Daoy (cell line): Measurements from ENCODE around the gene FLT1. TPM values are rescaled to one million over a fixed set of nuclear protein-coding genes. Genes with fewer than 3 reads are reported as not detected.

ENCODE experiments used
- DNase-seq: peaks from one replicate; pipeline ENCODE4 v3.0.0-alpha.2; 2015; ENCODE audit warnings: low read depth
- total RNA-seq: library from RNA; depleted of rRNA; stranded (reverse); fragments of >200 nt; shearing (Covaris generic); gene quantifications from 2 replicates; pipeline ENCODE4 v1.2.3, GENCODE V29; 2014

FLT1 gene
- total RNA-seq, 1 experiment from 2014 or later: 5.4 TPM

DNA sequence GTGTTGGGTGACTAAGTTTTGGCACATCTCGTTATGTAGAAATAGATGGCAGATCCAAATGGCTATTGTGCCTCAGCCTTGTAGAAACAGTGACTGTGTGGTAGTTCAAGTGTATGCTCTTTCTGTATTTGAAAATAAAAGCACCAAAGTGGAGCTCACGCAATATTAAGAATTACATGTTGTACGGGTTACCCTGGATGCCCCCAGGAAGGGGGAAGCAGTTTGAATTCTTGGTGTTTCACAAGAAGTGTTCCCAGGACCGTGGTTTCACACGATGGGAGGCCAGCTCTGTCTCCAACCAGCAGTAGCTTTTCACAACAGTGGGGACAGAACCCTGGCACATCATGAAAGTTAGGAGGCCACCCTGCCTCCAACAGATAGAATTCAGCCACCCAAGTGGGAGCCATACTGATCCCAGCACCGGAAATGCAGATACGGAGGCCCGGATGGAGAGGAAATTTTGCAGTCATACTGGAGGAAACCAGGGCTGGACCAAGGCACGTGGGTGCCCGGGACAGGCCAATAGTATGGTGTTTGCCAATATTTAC, 8.9 kb downstream of the FLT1 start:
- DNase-seq: no peak

DNA sequence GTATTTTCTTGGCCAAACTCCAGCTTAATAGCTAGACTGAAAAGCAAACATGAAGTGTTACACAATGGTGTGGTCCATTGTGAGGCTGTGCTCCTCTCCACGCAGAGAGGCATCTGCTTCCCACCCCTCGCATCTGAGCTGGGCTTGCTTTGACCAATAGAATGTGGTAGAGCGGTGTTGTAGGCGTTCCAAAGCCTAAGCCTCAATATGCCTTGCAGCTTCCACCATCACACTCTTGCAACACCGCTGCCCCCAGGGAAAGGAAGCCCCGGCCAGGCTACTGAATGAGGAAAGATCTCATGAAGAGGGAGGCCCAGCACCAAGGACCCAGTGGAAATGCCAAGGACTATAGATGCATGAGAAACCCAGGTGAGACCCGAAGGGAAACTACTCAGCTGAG, 9.4 kb downstream of the FLT1 start:
- no peak for DNase-seq

DNA sequence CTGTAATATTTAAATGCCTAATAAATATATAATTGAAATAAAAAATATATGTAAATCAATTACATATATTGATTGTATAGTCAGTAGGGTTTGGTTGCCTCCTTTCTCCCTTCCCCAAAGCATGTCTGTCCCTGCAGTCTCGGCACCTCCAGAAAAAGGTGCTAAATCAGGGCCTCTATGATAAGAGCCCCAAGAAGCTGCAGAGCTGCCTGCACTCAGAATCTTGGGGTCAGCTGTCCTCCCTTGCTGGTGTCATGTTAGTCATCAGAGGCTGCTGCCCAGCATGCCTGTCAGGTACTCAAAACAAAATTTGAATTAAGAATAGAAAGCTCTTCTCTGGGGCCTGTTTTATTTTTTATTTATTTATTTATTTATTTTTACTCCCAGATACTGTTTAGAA, 9.8 kb downstream of the FLT1 start:
- no peak for DNase-seq

DNA sequence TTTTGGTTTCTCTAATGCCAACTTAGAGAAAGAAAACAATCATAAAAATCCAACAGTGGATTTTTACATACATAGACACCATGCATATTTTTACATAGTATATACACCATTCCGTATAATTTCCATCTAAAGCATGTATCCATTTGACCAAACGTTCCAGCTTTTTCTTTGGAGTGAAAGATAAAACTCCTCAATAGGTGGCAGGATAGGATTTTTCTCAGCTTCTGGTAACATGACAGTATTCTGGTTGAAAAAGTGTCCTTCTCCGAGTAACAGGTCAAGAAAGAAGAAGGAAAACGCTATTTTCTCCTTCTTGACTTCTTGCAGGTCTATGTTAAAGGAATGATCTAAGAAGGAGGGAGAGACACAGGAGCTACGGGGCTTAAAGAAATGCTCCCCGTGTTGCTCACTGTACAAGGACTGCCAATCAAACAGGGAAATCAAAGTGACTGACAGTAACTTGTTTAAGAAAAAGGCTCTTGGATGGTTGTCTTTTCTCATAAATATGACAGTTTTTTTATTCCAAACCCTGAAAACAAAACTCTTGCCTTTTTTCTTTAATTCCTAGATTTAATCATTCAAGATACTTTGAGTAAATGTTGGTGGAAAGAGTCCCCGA, 11.5 kb downstream of the FLT1 start:
- no peak for DNase-seq

DNA sequence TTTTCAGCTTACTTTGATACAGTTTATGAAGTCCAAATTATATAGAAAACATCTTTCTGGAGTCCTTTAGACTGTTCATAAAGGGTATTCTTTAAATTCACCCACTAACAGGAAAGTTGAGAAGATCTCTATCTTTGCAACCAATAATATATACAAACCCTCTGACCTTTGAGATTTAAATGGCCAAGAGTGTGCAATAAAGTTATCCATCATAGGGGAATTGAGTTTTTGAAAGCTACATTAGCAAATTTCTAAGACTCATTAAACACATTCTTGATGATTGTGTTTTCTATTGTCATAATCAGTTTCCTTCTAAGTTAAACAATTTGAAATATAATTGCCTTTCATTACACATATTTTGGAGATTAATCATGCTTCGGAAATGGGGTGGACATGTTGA, 15.9 kb downstream of the FLT1 start:
- DNase-seq: no peak

- no peak for DNase-seq
Observed at GRCh38 chr13:28478127-28478526, 16.8 kb downstream of the FLT1 start.

DNA sequence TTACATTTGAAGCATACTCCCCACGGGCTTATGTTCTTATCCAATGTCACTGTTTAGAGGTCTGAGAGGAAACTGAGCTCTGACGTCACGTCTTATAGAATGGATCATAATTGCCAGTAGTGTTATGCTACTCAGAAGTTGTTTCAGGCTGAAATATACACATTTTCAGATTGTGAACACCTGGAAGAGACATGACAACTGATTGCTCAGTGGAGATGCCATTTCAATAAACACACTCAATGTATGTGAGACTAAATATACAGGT, 17.3 kb downstream of the FLT1 start:
- no peak for DNase-seq

DNA sequence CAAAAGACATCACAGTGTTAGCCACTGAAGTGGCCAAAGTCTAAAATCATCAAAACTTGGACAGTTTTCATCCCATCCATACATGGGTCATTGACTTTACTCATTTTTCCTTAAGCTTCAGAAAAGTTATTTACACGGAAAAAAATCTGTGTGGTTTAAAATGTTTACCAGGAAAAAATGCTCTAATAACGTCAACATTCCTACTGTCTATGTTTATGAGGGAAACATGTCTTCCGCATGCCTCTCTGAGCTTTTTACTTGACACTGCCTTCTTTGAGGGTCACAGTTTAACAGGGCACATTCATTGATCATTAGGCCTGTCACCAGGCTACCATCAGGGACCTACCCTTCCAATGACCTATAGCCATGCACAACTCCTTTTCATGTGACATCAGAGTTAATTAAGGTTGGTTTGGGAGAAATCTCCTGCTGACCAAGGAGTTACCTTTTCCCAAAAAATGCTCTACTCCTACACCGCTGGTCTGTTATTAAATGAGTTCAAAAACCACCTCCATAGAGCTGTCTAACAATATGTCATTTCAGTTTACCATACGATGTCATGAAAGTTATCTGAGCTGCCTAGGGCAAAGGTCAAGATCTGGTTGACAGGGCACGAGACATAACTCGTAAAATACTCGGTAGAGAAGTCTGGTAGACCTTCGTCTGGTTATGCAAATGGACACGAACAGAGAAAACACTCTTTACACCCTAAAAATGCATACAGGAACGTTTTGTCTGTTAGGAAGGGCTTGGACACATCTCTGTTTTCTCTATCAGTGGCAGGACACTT, 17.8 kb downstream of the FLT1 start:
- no peak for DNase-seq

DNA sequence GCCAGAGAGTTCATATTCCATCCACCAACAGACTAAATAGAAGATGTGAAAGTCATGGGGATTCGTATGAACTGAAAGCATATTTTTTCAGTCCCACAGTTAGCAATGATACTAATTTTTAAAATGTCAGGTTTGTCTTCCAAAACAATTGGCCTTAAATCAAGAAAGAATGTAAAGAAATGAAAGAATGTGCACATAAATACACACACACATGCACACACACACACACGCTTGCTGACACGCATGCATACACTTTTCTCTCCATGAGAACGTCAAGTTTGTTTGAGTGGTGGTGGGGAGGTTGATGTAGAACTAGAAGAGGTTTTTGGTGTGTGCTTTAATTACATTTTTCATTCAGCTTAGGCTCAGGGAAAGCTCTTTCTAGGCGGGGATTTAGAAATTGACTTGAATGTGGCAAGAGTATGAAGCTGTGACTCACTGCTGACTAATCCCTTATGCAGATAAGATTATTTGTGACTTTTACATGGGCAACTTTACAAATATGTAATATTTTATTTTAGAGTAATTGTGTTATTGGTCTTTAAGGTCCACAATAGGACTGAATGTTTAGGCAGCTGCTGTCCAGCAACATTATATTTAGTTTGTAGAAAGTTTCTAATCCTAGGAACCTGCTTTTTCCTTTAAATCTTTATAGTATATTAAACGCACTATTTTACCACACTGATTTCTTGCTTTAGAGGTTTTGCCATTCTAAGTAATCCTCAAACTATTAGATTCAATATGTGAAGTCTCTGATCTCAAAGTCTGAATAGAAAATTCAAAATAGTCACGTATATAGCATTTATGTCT, 18.8 kb downstream of the FLT1 start:
- peak; percentile 72 for DNase-seq

- DNase-seq: no peak
Observed at GRCh38 chr13:28474491-28475134, 20.3 kb downstream of the FLT1 start.

DNA sequence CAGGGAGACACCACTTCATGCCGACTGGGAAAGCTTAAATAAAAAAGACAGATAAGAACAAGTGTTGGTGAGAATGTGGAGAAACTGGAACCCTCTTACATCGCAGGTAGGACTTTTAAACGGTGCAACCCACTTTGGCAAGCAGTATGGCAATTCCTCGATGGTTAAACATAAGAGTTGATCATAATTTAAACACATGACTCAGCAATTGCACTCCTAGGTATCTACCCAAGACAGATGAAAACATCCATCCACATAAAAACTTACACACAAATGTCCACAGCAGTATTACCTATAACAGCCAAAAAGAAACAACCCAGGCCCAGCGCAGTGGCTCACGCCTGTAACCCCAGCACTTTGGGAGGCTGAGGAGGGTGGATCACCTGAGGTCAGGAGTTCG, 21.9 kb downstream of the FLT1 start:
- DNase-seq: no peak

GRCh38 chr13:28471421-28471820, 23.5 kb downstream of the FLT1 start:
- no peak for DNase-seq

GRCh38 chr13:28470296-28470695, 24.6 kb downstream of the FLT1 start:
- no peak for DNase-seq

- no peak for DNase-seq
Observed at GRCh38 chr13:28469316-28469715, 25.6 kb downstream of the FLT1 start.

GRCh38 chr13:28468023-28468915, 26.7 kb downstream of the FLT1 start:
- no peak for DNase-seq

DNA sequence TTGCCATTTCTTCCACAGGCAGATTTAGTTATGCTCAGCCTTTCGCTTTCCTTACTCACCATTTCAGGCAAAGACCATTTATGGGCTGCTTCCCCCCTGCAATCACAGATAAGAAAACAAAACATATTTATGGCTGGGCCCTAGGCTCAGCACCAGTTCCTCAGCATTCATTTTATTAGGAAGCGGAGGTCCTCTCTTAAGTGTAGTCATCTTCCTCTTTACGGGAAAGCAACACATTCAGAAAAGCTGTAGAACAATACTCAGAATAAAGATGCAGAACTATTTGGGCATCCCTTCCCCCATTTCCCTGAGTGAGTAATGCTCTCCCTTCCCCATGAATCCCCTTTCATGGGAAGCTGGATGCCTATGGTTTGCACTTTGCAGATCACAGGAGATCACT, 27.9 kb downstream of the FLT1 start:
- no peak for DNase-seq

GRCh38 chr13:28466151-28466550, 28.8 kb downstream of the FLT1 start:
- DNase-seq: no peak

- DNase-seq: no peak
Observed at GRCh38 chr13:28464861-28465460, 30.0 kb downstream of the FLT1 start.

DNA sequence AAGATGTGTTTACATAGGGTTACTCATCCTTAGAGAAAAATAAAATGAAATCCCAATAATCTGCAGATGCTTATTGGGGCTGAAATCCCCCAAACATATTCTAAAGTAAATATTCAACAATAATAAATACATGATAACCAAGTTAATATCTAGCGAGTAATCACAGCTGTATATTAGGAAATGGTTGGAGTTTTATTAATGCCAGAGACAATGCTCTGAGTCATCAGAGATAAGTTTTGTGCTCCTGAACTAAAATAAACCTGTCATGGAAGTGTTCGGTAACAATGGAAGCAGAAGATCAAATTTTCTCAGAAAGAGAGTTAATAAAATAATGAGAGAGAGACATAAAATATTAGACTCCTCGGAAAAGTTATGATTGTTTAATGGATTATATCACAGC, 31.4 kb downstream of the FLT1 start:
- no peak for DNase-seq

DNA sequence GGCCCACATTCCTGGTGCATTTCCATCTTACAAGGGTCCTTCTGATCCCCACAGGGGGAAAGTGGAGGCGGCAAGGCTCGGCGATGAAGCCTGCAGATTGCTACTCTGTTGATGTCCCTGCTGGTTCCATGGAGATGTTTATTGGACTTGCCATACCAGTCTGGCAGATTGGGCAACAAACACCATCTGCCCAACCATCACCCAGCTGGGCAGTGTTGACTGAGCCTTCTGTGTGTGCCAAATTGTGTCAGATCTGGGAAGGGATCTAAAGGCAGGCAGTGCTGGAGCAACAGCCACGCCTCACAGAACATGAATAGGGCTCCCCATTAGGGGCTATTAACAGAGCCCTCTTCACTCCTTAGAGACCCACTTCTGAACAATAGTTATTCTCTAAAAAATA, 35.0 kb downstream of the FLT1 start:
- no peak for DNase-seq

DNA sequence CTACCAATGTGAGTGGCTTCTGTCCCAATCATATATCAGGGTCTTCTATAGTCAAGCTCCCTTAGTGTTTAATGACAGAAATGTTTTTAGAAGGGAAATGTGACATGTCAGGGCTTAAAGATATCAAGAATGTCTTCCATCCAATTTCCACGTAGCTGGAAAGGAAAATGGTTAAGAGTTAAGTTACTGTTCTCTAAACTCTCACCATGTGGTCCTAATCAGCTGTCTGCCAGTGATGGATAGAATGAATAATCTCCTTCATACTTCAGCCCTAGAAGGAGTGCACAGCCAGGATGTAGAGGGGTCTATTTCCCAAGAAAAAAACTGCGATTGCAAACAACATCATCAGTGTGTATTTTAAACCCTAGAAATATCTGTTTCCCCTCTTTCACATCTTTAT, 36.3 kb downstream of the FLT1 start:
- DNase-seq: no peak
